Activated CD8-positive, alpha-beta memory T cell treated with anti-CD3 and anti-CD28 coated beads, Interleukin-2, amount 10 ng/mL, durations not matched to agents 7 days and 5 days (primary cell): ENCODE data around the gene SLC5A8. TPM values are rescaled to one million over a fixed set of nuclear protein-coding genes. Genes with fewer than 3 reads are reported as not detected.

ENCODE experiments used
- ATAC-seq: fragments of 150-1000 bp; cut with Tn5 transposase; one replicate; pipeline ENCODE4 v1.10.0; 2021; ENCODE audit warnings: moderate library complexity
- CTCF ChIA-PET: fragments of 350-600 bp; sonication (Branson Sonifier 250); formaldehyde crosslinking; loops from one replicate; lab custom pipeline; 2021; ENCODE audit warnings: antibody characterized with exemption; lab: Charles Lee
- DNase-seq: peaks from one replicate; pipeline ENCODE4 v3.0.0-alpha.2; 2020
- H3K27ac Mint-ChIP-seq: one replicate; pipeline ENCODE4 v1.8.0; 2021; ENCODE audit warnings: mild to moderate bottlenecking, mixed read lengths
- H3K27me3 Mint-ChIP-seq: one replicate; pipeline ENCODE4 v1.8.0; 2021; ENCODE audit warnings: mixed read lengths
- H3K36me3 Mint-ChIP-seq: one replicate; pipeline ENCODE4 v1.8.0; 2021; ENCODE audit warnings: mild to moderate bottlenecking, mixed read lengths
- H3K4me1 Mint-ChIP-seq: one replicate; pipeline ENCODE4 v1.8.0; 2021; ENCODE audit warnings: mixed read lengths
- H3K4me3 Mint-ChIP-seq: one replicate; pipeline ENCODE4 v1.8.0; 2021; ENCODE audit warnings: mild to moderate bottlenecking, moderate library complexity, mixed read lengths
- H3K9me3 Mint-ChIP-seq: one replicate; pipeline ENCODE4 v1.8.0; 2022; ENCODE audit warnings: low read depth, mixed read lengths
- total RNA-seq, 2 experiments: library from RNA; stranded (reverse); gene quantifications; one replicate each; pipeline ENCODE4 v1.2.3, GENCODE V29; 2021

The SLC5A8 gene
- total RNA-seq, 2 experiments from 2014 or later, result not detected

GRCh38 chr12:101127521-101128219 lies 82.4 kb downstream of the SLC5A8 start:
- Mint-ChIP-seq H3K27ac (no peak overlapping the region), H3K4me3 (no peak overlapping the region), H3K36me3 (no peaks in the 10 kb centered on the region), H3K4me1 (no peaks in the 10 kb centered on the region), H3K27me3 (no peaks in the 10 kb centered on the region), H3K9me3 (no peaks in the 10 kb centered on the region)
- no peak for ATAC-seq
- DNase-seq, result no peak
- CTCF ChIA-PET, result no interaction called here

- Mint-ChIP-seq H3K27me3 (no peaks in the 10 kb centered on the region), H3K4me3 (no peak overlapping the region), H3K9me3 (no peaks in the 10 kb centered on the region), H3K27ac (no peak overlapping the region), H3K4me1 (no peaks in the 10 kb centered on the region), H3K36me3 (no peaks in the 10 kb centered on the region)
- ATAC-seq (no peak), DNase-seq (no peak)
- CTCF ChIA-PET, result no interaction called here
Measured at GRCh38 chr12:101117842-101118241, 92.2 kb downstream of the SLC5A8 start.

- H3K4me3 Mint-ChIP-seq, result no peak overlapping the region
- ATAC-seq (no peak), DNase-seq (no peak)
- no peaks in the 10 kb centered on the region for H3K27me3 Mint-ChIP-seq
- H3K4me1 Mint-ChIP-seq, result no peaks in the 10 kb centered on the region
- H3K27ac Mint-ChIP-seq, result no peak overlapping the region
- CTCF ChIA-PET, result no interaction called here
- H3K36me3 Mint-ChIP-seq, result no peaks in the 10 kb centered on the region
- H3K9me3 Mint-ChIP-seq, result no peaks in the 10 kb centered on the region
Measured at GRCh38 chr12:101116911-101117310, 93.1 kb downstream of the SLC5A8 start.

GRCh38 chr12:101115326-101115725 lies 94.7 kb downstream of the SLC5A8 start:
- Mint-ChIP-seq H3K4me3 (no peak overlapping the region), H3K27me3 (no peaks in the 10 kb centered on the region), H3K27ac (no peak overlapping the region), H3K36me3 (no peaks in the 10 kb centered on the region), H3K9me3 (no peaks in the 10 kb centered on the region), H3K4me1 (no peaks in the 10 kb centered on the region)
- CTCF ChIA-PET, result no interaction called here
- ATAC-seq (no peak), DNase-seq (no peak)

- no peak overlapping the region for H3K4me3 Mint-ChIP-seq
- H3K27ac Mint-ChIP-seq, result no peak overlapping the region
- ATAC-seq, result no peak
- CTCF ChIA-PET, result no interaction called here
- no peaks in the 10 kb centered on the region for H3K36me3 Mint-ChIP-seq
- no peak for DNase-seq
- no peaks in the 10 kb centered on the region for H3K9me3 Mint-ChIP-seq
- H3K27me3 Mint-ChIP-seq, result no peaks in the 10 kb centered on the region
- H3K4me1 Mint-ChIP-seq, result no peaks in the 10 kb centered on the region
Measured at GRCh38 chr12:101111441-101111840, 98.6 kb downstream of the SLC5A8 start.

- no peak for DNase-seq
- Mint-ChIP-seq H3K36me3 (no peaks in the 10 kb centered on the region), H3K27me3 (no peaks in the 10 kb centered on the region), H3K27ac (no peak overlapping the region), H3K9me3 (no peaks in the 10 kb centered on the region), H3K4me1 (no peaks in the 10 kb centered on the region), H3K4me3 (no peak overlapping the region)
- CTCF ChIA-PET, result no interaction called here
- ATAC-seq, result no peak
Measured at GRCh38 chr12:101110866-101111265, 99.2 kb downstream of the SLC5A8 start.

GRCh38 chr12:101108130-101108529 lies 101.9 kb downstream of the SLC5A8 start:
- Mint-ChIP-seq H3K4me3 (no peak overlapping the region), H3K27me3 (no peaks in the 10 kb centered on the region), H3K27ac (no peak overlapping the region), H3K9me3 (no peaks in the 10 kb centered on the region), H3K4me1 (no peaks in the 10 kb centered on the region), H3K36me3 (no peaks in the 10 kb centered on the region)
- ATAC-seq (no peak), DNase-seq (no peak)
- CTCF ChIA-PET, result no interaction called here

- ATAC-seq, result no peak
- H3K27me3 Mint-ChIP-seq, result no peaks in the 10 kb centered on the region
- no peaks in the 10 kb centered on the region for H3K36me3 Mint-ChIP-seq
- no peak for DNase-seq
- no peak overlapping the region for H3K27ac Mint-ChIP-seq
- no peak overlapping the region for H3K4me3 Mint-ChIP-seq
- H3K9me3 Mint-ChIP-seq, result no peaks in the 10 kb centered on the region
- H3K4me1 Mint-ChIP-seq, result no peaks in the 10 kb centered on the region
- CTCF ChIA-PET, result no interaction called here
Measured at GRCh38 chr12:101107032-101107763, 102.8 kb downstream of the SLC5A8 start.

Other genes starting within 250 kb of the SLC5A8 start
- 10 to 100 TPM; 13.0 to 24.9 TPM for gene UTP20, start 69.9 kb upstream of the SLC5A8 start, total RNA-seq
- 10 to 100 TPM; 38.0 to 58.1 TPM for gene ARL1, start 197.5 kb upstream of the SLC5A8 start, total RNA-seq